ENCODE measurements around the gene ACTR5. TPM values are rescaled to one million over a fixed set of nuclear protein-coding genes. Genes with fewer than 3 reads are reported as not detected.

ACTR5 gene
- total and polyA plus RNA-seq, 2 of the 13 experiments (the other 11 are each of a cell fraction or from before 2014, with no cell fraction given): 19.5 to 20.5 TPM

DNA sequence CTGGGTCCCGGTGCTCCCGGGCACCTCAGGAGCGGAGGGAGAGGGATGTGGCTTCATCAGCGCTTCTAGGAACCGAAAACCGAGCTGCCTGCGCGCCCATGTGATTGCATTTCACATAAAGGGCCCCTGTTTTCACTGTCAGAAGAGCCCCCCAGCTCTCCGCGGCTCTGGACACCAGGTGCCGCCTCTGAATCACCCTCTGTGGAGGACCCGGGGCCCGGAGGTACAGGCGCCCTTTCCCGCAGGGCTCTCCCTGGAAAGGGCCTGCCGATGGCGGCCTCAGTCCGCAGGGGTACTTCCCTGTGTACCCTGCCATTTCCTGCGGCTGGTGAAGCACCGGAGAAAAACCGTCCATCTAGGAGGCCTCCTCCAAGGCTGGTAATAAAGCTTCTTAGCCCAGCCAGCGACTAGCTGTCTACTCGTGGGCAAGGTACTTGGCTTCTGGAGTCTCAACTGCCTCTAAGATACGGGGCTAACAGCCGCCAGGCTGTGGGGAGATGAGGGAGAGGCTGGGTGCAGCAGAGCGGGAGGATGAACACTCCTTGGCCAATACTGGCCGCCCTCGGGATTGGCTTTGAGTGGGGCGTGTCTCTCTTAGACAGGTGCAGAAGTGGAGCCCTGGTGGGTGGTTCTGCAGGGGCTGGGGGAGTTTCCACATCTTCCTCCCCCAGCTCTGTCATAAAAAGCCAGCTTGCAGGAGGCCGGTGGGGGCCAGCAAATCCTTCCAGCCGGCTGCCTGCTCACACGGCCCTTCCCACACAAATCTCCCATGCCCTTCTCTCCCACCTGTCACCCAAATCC is 58.8 kb downstream of the ACTR5 start:
- intact Hi-C loops (cut with micrococcal nuclease; ENCODE audit: unreplicated experiment): no loop called here
- Histone ChIP-seq H3K9me3 (ENCODE audit: low read length) (no peaks in the 10 kb centered on the region), H3K4me3 (replicated peaks in 1 of 3; ENCODE audit: insufficient read depth in 1 of 3, low read depth in 2 of 3, low read length in 3 of 3) (no peak overlapping the region), H4K20me1 (ENCODE audit: insufficient read depth, low read length) (no peaks in the 10 kb centered on the region), H3K36me3 (replicated peaks in 1 of 2; ENCODE audit: control insufficient read depth in 1 of 2, insufficient read depth in 2 of 2, low read length in 2 of 2) (no peaks in the 10 kb centered on the region), H3K9ac (ENCODE audit: insufficient read depth, low read depth, low read length) (no peak overlapping the region), H3K27me3 (ENCODE audit: control insufficient read depth in 1 of 2, insufficient read depth in 2 of 2, low read length in 2 of 2) (peaks cover 14 to 73% of the 10 kb centered on the region in 2 experiments), H3K4me1 (ENCODE audit: insufficient read depth, low read length) (peaks cover 22% of the 10 kb centered on the region), H3K4me2 (ENCODE audit: low read depth, low read length) (peak overlapping the region; percentile 70; the same call in 1 of the 2 replicates), H3K79me2 (ENCODE audit: insufficient read depth, low read length) (no peaks in the 10 kb centered on the region), H2AFZ (ENCODE audit: low read length) (no peak overlapping the region), H3K27ac (ENCODE audit: extremely low read length, insufficient read depth, low read length) (no peak overlapping the region)
- ATAC-seq (peak; percentile 4; the same call in 2 of the 3 replicates), DNase-seq (ENCODE audit: low spot score) (no peak), FAIRE-seq (no peak)
- 63% methylated on average over 31 of the region's 32 CpGs for WGBS (ENCODE audit: low lambda C conversion rate)
- in situ Hi-C loops (cut with HindIII; ENCODE audit: extremely low pct_ligation_motif_present, low pct_unique_long_range_greater_than_20kb): no loop called here
- no TSS peak for BruUV-seq (replicated peaks)
- ChIA-PET CTCF (ENCODE audit: low intra/inter-chr PET ratio, low total read pairs) (no interaction called here), POLR2A (no interaction called here)
- TF ChIP-seq JUNB (CRISPR knock-in tag; IDR thresholded peaks at IDR 0.05; ENCODE audit: borderline replicate concordance): no peak
- no peak for TF ChIP-seq SALL1 (CRISPR knock-in tag; IDR thresholded peaks at IDR 0.05)
- TF ChIP-seq, protein P1, sequence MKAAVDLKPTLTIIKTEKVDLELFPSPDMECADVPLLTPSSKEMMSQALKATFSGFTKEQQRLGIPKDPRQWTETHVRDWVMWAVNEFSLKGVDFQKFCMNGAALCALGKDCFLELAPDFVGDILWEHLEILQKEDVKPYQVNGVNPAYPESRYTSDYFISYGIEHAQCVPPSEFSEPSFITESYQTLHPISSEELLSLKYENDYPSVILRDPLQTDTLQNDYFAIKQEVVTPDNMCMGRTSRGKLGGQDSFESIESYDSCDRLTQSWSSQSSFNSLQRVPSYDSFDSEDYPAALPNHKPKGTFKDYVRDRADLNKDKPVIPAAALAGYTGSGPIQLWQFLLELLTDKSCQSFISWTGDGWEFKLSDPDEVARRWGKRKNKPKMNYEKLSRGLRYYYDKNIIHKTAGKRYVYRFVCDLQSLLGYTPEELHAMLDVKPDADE (CRISPR knock-in tag; IDR thresholded peaks at IDR 0.05): no peak
- no peak for TF ChIP-seq PHF21A (CRISPR knock-in tag; IDR thresholded peaks at IDR 0.05)
- TF ChIP-seq ARHGAP35 (CRISPR knock-in tag; IDR thresholded peaks at IDR 0.05; ENCODE audit: borderline replicate concordance): no peak
- TF ChIP-seq DNMT1 (CRISPR knock-in tag; IDR thresholded peaks at IDR 0.05): no peak
- no peak for TF ChIP-seq JUN (CRISPR knock-in tag; IDR thresholded peaks at IDR 0.05)
- no peak for TF ChIP-seq ZFP1 (CRISPR knock-in tag; IDR thresholded peaks at IDR 0.05)
- no peak for TF ChIP-seq ZSCAN22 (CRISPR knock-in tag; IDR thresholded peaks at IDR 0.05)
- TF ChIP-seq, protein P2, sequence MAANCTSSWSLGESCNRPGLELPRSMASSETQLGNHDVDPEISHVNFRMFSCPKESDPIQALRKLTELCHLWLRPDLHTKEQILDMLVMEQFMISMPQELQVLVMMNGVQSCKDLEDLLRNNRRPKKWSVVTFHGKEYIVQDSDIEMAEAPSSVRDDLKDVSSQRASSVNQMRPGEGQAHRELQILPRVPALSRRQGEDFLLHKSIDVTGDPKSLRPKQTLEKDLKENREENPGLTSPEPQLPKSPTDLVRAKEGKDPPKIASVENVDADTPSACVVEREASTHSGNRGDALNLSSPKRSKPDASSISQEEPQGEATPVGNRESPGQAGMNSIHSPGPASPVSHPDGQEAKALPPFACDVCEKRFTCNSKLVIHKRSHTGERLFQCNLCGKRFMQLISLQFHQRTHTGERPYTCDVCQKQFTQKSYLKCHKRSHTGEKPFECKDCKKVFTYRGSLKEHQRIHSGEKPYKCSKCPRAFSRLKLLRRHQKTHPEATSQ (CRISPR knock-in tag; IDR thresholded peaks at IDR 0.05; ENCODE audit: borderline replicate concordance): no peak
- TF ChIP-seq, protein P3, sequence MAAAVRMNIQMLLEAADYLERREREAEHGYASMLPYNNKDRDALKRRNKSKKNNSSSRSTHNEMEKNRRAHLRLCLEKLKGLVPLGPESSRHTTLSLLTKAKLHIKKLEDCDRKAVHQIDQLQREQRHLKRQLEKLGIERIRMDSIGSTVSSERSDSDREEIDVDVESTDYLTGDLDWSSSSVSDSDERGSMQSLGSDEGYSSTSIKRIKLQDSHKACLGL (CRISPR knock-in tag; IDR thresholded peaks at IDR 0.05): no peak
- TF ChIP-seq RXRB (CRISPR knock-in tag; IDR thresholded peaks at IDR 0.05; ENCODE audit: borderline replicate concordance): no peak
- TF ChIP-seq SRSF9 (IDR thresholded peaks at IDR 0.05; ENCODE audit: borderline replicate concordance, insufficient read depth, low read depth, low read length, poor library complexity, severe bottlenecking): no peak
- no peak for TF ChIP-seq SIX1 (CRISPR knock-in tag; IDR thresholded peaks at IDR 0.05; ENCODE audit: borderline replicate concordance)
- TF ChIP-seq SMYD3 (CRISPR knock-in tag; IDR thresholded peaks at IDR 0.05): no peak
